GM19452 (cell line): Measurements from ENCODE around the gene BBX.
"Not testable (repeated sequence)": the region's sequence is repeated elsewhere in the genome, so short reads cannot be mapped to it uniquely, and the experiment has no call there.

Source experiments
- ATAC-seq: cut with Tn5 transposase; IDR thresholded peaks from one replicate; pipeline ENCODE4 v1.9.1; 2021; ENCODE audit not compliant: unreplicated experiment

Gene BBX

DNA sequence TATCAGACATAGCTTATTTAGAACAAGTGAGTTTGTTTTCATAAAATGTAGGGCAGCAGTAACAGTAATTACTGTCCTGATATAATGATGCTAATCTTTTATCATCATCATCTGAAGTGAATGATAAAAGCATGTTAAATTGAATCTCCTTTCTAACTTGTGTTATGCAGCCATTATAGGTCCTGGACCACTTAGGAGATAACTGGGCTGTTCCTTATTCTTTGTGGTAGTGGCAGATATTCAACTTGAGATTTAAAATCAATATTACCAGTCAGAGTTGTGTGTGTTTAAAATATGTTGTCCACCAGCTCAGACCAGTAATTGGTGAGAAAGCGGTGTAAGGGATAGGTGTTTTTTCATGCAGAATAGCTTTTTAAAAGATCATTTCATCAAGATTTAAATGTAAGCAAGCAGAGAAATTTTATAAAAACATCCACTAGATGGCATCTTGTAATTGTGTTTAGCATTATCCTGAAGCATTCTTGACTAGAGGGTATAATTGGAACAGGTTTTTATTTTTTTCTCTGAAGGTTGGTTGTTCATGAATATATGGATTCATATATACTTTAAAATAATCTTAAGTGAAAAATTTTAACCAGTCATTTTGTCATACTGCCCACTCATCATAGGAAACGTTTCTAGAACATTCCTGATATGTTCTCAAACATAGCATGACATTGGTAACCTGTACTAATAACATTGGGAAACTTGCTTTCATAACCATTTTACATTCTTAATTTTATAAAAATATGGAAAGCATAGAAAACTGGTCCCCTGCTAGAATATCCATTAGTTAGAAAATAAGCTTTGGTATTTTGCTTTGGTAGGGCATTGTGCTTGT lies 153.9 kb downstream of the BBX start:
- no peak for ATAC-seq

- no peak for ATAC-seq
Measured at GRCh38 chr3:107679921-107680320, 157.2 kb downstream of the BBX start.

- no peak for ATAC-seq
Measured at GRCh38 chr3:107680698-107681097, 157.9 kb downstream of the BBX start.

DNA sequence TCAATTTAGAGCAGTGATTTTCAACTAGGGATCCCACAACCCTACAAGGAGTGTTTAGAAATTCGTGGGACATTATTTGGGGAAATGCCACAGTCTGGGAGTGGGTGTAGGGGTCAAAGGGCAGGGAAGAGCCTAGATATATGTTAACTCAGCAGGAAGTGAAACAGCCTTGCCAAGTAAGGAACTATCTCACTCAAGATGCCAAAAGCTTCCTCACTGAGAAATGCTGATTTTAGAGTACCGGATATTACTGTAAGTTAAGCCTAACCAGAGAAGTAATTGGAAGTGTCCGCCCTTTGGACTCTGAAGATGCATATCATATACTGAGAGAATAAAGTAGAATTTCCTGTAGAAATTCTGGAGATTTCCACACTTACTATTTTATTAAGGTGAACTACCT lies 158.6 kb downstream of the BBX start:
- no peak for ATAC-seq

- ATAC-seq: no peak
Measured at GRCh38 chr3:107682580-107682979, 159.8 kb downstream of the BBX start.

DNA sequence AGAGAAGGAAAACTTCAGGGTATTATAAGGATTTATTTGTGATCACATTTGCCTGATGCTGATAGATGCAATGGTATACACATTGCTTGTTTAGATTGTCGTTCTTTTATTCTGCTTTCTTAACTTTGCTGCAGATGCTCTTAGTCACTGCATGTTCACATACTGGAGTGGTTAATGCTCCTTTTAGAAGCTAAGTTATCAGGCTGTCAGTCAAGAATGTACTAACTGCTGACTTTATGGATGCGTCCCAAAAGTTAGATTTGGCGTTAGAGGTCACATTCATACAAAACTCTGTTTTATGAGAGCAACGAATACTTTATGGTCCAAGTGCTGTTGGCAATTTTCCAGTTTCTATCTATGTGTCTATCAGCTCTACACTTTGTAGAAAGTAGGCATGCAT lies 160.7 kb downstream of the BBX start:
- ATAC-seq: no peak

GRCh38 chr3:107684431-107684925 lies 161.7 kb downstream of the BBX start:
- ATAC-seq: no peak

GRCh38 chr3:107685383-107685782 lies 162.6 kb downstream of the BBX start:
- no peak for ATAC-seq

DNA sequence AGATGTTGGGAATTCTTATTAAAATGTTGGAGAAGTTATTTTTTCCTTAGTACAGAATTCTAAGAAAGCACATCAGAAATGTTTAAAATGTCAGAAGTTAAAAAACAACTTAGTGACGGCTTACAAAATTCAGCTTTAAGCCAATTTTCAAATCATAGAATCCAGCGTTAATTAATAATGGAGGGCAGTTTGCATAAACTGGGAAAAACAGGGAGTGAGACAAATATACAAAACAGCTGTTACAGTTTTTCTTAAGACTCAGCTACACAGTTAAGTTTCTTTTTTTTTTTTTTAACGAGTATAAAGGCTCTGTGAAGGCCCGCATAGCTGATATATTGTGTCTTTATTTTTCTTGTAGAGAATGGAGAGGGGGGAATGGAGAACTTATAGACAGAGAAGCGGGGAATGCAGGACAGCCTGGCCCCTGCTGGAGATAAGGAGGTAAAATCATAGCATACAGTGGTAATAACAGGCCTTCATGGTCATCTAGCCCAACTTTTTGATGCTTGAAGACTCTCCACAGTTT lies 164.4 kb downstream of the BBX start:
- no peak for ATAC-seq

- no peak for ATAC-seq
Measured at GRCh38 chr3:107689355-107689754, 166.6 kb downstream of the BBX start.

DNA sequence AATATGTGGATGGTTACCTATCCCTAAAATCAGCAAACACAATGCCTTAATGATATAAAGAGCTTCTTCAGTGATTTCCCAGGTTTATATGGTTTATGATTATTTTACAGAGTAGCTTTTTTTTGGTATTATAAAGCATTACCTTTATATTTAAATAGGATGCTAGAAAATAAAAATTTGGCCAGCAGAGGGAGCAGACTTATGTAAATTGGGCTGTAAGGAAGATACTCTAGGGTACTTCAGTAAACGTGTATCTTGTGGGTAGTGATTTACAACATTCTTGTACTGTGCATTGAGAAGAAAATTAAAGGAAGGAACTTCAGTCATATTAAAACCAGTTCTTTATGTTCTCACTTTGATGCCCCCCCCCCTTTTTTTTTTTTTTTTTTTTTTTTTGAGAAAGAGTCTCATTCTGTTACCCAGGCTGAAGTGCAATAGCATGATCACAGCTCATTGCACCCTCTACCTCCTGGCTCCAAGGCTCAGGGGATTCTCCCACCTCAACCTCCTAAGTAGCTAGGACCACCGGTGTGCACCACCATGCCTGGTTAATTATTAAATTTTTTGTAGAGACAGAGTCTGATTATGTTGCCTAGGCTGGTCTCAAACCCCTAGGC lies 167.9 kb downstream of the BBX start:
- ATAC-seq: no peak

DNA sequence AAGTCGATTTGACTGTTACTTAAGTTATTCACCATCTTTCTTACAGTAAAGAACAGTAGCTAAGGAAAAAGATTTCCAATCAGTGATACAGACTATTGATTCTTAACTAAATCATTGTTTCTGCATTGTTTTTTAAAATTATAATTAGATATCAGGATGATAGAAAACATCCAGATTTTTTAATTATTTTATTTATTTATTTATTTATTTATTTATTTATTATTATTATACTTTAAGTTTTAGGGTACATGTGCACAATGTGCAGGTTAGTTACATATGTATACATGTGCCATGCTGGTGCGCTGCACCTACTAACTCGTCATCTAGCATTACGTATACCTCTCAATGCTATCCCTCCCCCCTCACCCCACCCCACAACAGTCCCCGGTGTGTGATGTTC lies 169.2 kb downstream of the BBX start:
- ATAC-seq: not testable (repeated sequence)

DNA sequence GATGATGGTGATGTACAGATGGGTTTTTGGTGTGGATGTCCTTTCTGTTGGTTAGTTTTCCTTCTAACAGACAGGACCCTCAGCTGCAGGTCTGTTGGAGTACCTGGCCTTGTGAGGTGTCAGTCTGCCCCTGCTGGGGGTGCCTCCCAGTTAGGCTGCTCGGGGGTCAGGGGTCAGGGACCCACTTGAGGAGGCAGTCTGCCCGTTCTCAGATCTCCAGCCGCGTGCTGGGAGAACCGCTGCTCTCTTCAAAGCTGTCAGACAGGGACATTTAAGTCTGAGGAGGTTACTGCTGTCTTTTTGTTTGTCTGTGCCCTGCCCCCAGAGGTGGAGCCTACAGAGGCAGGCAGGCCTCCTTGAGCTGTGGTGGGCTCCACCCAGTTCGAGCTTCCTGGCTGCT lies 174.6 kb downstream of the BBX start:
- not testable (repeated sequence) for ATAC-seq

DNA sequence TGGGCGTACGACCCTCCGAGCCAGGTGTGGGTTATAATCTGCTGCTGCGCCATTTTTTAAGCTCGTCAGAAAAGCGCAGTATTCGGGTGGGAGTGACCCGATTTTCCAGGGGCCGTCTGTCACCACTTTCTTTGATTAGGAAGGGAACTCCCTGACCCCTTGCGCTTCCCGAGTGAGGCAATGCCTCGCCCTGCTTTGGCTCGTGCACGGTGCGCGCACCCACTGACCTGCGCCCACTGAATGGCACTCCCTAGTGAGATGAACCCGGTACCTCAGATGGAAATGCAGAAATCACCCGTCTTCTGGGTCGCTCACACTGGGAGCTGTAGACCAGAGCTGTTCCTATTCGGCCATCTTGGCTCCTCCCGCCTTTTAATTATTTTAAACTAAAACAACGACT lies 175.1 kb downstream of the BBX start:
- ATAC-seq: not testable (repeated sequence)

GRCh38 chr3:107699682-107700081 lies 176.9 kb downstream of the BBX start:
- no peak for ATAC-seq

DNA sequence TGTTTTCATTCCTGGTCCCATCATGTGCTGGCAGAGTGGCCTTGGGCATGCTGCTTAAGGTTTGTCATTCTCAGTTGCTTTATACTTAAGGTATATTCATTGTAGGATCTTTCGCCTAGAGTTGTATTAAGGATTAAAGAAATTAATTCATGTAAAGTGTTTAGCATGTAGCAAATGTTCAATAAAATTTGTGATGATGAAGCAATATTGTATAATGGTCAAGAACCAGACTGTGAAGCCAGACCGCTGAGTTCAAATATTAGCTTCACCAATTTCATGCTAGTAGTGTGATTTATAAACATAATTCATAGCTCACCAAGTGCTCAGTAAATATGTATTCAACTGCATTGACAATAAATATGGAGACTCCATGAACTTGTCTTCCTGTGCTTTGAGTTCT lies 178.5 kb downstream of the BBX start:
- no peak for ATAC-seq

DNA sequence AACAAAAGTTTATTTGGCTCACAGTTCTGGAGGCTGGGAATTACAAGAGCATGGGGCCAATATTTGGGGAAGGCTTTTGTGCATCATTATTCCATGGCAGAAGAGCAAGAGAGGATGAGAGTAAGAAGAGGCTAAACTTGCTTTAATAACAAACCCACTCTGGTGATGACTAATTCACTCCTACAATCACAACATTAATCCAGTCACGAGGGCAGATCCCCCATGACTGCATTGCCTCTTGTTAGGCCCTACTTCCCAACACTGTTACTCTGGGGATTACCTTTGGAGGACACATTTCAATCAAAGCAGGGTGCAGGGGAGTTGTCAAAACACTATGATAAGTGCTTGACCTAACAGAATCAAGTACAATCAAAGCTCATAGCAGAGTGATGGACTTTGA lies 181.7 kb downstream of the BBX start:
- ATAC-seq: no peak

- no peak for ATAC-seq
Measured at GRCh38 chr3:107705046-107705445, 182.3 kb downstream of the BBX start.

DNA sequence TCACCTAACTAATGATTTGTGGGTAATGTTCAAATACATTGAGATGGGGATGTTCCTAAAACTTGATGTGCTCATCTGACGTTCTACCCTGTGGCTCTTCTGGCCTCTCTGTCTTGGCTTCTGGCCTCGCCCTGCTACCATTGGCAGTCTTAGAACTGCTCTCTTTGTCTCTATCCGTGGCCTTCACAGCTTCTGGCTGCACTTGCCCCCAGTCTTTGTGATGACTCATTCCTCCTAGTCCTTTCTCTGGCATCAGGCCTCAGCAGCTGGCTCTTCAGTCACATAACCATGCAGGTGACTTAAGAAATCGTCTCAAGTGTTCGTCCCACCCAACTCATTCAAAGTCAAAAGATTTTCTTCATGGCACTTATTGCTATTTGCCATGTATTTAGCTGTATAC lies 188.1 kb downstream of the BBX start:
- ATAC-seq: no peak

DNA sequence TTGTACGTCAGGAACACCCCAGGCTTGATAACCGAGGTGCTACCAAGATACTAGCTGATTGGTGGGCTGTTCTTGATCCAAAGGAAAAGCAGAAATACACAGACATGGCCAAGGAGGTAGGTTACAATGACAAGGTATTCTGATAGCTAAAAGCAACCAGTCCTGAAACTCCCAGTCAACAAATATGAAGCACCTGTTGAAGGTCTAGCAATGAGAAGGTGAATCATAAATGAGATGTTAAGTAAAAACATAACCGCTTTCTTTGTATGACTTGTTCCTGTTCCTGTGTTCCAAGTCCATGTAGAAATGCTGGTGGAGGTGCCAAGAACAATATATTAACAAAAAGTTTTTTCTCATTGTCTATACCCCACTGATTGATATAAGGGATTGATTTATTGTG lies 194.0 kb downstream of the BBX start:
- ATAC-seq: no peak

- no peak for ATAC-seq
Measured at GRCh38 chr3:107718547-107718946, 195.8 kb downstream of the BBX start.

- no peak for ATAC-seq
Measured at GRCh38 chr3:107727102-107727501, 204.3 kb downstream of the BBX start.
